GM21529 (cell line): ENCODE measurements around the gene OTOL1.

ENCODE experiments used
- ATAC-seq: cut with Tn5 transposase; IDR thresholded peaks from one replicate; pipeline ENCODE4 v1.9.1; 2021; ENCODE audit not compliant: unreplicated experiment

The OTOL1 gene

DNA sequence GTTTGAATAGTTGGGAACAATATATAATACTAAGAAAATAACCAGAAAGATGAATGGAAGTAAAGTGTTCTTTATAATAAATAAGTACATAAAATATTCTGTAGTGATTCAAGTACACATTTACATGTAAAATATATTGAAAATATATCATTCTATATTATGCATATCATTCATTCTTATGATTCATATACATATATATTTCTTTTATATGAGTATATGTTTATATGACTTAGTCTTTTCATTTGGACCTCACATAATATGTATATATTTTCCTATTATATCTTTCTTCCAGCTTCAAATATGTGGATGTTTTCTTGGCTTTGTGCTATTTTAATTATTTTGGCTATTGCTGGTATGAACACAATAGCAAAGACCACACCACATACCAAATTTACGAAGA is at the start of gene OTOL1:
OTOL1 (plus strand) TSS at position 301 of the 400 bp plus-strand sequence; CDS start at position 301, 0 bp downstream.
- ATAC-seq: no peak

GRCh38 chr3:161449785-161450184 is 46.8 kb upstream of the OTOL1 start:
- no peak for ATAC-seq

DNA sequence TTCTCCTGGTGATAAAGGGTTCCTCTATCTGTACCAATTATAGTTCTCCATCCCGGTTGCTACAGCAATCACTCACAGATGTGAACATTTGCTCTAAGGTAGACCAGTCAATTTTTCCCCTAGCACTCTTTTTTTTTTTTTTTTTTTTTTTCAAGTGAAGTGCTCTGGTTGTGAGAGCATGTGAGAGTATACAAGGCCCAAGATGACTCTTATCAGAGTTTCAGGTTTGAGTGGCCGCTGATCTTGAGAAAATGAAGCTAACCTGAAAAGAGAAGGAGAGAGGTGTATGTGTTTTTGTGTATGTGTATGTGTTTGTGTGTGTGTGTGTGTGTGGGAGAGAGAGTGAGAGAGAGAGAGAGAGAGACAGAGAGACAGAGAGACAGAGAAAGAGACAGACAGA is 44.4 kb upstream of the OTOL1 start:
- peak; percentile 56 for ATAC-seq

GRCh38 chr3:161454615-161455014 is 42.0 kb upstream of the OTOL1 start:
- no peak for ATAC-seq

DNA sequence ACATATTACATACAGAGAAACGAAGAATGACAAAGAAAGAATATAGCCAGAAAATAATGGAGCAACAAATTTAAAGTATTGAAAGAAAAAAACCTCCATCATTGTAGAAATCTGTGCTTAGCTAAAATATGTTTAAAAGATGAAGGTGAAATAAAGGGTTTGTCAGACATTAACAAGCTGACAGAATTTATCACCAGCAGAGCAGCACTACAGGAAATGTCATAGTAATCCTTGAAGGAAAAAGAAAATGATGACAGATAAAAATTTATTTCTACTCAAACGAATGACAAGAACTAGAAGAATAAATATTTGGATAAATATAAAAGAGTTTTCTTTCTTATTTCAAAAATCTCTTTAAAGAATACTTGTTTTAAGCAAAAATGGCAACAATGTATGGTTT is 40.6 kb upstream of the OTOL1 start:
- no peak for ATAC-seq

GRCh38 chr3:161462138-161462537 is 34.5 kb upstream of the OTOL1 start:
- ATAC-seq: no peak

DNA sequence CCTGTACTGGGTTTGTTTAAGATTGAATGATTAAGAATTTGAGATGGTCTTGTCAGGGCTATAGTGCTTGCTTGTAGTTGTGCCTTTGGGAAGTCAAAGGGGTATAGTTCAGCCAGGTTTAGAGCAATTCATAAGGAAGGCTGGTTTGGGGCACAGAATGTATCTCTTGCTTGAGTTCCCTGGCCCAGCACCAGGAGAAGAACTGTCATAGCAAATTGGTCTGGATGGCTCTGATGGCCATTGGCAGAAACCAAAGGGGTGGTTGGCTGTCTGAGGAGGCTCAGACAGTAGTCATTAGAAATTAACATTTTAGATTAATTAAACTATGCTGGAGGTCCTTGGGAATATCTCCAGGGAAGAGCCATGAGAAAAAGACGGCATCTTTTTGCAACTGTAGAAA is 25.4 kb upstream of the OTOL1 start:
- ATAC-seq: no peak

DNA sequence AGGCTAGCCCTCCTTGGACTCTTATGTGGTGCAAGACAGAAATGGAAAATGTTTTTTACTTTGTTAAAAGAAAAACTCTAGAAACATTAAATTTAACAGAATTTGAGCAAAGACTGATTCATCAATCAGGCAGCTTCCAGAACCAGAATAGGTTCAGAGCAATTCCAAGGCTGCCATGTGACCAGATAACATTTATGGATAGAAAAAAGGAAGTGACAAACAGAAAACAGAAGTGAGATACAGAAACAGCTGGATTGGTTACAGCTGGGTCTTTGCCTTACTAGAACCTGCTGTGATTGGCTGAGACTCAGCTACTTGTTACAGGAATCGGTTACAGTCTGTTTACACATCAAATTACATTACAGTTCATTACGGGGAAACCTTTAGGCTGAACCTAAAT is 22.5 kb upstream of the OTOL1 start:
- no peak for ATAC-seq

- no peak for ATAC-seq
These were observed 21.9 kb upstream of the OTOL1 start for GRCh38 chr3:161474741-161475140.

DNA sequence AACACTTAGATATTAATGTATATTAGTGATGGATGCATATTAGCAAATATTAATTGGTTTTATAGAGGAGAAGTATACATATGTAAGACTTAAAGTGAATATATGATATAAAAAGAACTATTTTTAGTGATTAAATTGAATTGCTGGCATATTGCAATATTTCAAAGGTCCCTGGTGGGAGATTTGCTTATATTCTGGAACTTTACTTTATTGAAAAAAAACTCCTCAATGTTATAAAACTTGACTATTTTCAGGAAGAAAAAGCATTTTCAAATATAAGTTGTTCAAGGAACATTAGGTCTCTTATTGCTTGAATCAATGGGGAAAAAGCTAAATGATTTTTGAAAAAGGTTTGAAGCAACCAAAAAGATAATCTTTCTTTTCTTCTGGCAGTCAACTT is 21.4 kb upstream of the OTOL1 start:
- no peak for ATAC-seq

- no peak for ATAC-seq
These were observed 20.7 kb upstream of the OTOL1 start for GRCh38 chr3:161475905-161476304.

- ATAC-seq: no peak
These were observed 12.4 kb upstream of the OTOL1 start for GRCh38 chr3:161484226-161484625.

- ATAC-seq: peak; percentile 55
These were observed 8.3 kb upstream of the OTOL1 start for GRCh38 chr3:161488284-161488683.

DNA sequence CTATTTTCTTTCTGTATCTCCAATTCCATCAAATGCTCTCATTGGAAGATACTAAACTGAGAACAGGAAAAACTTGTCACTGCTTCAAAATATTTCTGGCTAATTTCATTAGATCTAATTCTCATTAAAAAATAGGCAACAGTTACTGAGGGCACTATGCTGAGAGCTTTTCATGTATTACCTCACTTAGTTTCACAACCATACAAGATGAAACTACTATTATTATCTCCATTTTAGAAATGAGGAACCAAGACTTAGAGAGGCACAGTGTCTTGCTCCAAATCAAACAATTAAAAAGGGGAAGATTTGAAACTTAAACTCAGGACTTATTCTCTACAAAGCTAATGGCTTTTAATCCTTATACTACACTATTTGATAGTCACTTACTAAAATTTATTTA is 7.2 kb upstream of the OTOL1 start:
- ATAC-seq: peak; percentile 94

GRCh38 chr3:161490845-161491244 is 5.8 kb upstream of the OTOL1 start:
- ATAC-seq: peak; percentile 54

- ATAC-seq: no peak
These were observed 1.8 kb downstream of the OTOL1 start for GRCh38 chr3:161498259-161498921.

- no peak for ATAC-seq
These were observed 3.6 kb downstream of the OTOL1 start for GRCh38 chr3:161500068-161500796.

- no peak for ATAC-seq
These were observed 6.7 kb downstream of the OTOL1 start for GRCh38 chr3:161503271-161503670.

DNA sequence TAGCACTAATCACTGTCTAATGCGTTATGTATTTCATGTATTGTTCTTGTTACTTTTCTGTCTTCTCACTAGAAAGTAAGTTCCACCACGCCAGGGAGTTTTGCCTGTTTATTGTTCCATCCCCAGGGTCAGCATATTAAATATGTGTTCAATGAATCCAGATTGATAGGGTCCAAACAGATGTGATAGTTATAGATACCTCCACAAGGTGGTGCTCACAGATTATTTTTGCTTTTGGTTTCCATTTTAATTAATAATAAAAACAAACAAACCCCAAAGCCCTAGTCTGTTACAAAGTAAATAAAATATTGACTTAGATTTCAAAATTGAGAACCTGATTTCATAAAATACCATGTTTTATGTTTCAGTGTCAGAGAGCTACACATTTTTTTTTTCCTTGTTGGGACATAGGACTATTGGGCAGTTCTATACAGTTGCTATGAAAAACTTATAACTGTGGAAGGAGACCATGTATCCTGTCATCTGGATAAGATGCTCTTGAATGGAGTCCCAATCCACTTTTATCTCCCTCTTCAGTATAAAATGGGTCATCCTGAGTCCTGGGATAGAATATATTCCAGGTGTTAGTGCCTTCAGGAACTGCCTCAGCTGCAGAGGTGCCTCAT is 12.4 kb downstream of the OTOL1 start:
- peak; percentile 78 for ATAC-seq

DNA sequence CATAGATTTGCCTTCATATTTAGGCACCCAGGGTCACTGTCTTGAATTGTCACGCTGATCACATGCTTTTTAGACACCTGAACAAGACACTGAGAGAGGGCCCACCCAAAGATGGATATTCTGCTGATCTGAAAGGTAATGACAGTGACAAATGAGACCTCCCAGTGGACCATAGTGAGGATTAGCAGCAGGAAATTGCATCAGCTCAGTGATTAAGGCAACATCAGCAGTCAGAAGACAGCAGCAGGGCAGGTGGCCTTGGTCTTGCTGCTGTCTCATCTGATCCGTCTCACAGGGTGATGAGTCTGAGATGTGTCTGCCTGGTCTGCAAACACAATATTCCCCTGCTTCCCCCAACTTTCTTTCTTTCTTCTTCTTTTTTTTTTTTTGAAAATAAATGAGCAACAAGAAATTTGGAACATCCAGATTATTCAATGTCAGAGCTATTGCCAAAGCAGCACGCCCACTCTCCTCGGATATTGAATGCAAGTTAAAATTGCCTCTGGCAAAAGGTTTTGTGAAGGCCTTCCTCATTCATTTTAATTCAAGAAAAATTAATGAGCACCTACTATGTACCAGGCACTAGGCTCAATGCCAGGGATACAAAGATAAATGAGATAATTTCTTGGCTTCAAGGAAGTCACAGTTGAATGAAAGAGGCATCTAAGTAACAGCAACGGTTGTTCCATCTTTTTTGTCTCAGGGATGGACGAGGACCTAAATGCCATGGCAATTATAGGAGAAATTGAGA is 14.1 kb downstream of the OTOL1 start:
- no peak for ATAC-seq

DNA sequence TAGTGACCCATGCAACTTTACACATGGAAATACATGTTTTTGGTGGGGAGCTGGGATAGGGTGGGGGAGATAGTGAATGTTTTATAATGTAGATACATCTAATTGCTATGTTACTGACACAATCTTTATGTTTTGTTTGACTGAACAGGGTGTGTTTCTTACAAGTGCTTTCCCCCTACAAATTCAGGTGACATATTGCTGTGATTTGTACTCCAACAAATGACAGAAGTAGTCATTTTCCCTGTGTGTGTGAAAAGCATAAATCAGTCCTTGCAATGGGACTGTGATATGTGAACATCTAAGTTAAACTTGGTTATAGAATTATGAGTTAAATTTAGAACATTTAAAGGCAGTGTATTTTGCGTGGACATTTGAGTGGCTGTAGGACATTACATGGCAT is 27.3 kb downstream of the OTOL1 start:
- no peak for ATAC-seq

- no peak for ATAC-seq
These were observed 35.3 kb downstream of the OTOL1 start for GRCh38 chr3:161531930-161532329.
